OCI-LY7 (cell line): ENCODE measurements around the gene TRIM10.

Source experiments
- CTCF ChIP-seq: fragments of 200-600 bp; sonication (generic); conservative IDR thresholded peaks from 2 replicates; pipeline ENCODE4 v1.5.1; 2014; ENCODE audit warnings: mild to moderate bottlenecking, antibody characterized with exemption, low read length, moderate library complexity, mixed read lengths
- EZH2phosphoT487 ChIP-seq: fragments of 200-600 bp; sonication (generic); IDR thresholded peaks from 2 replicates; pipeline ENCODE4 v1.6.1; 2018; ENCODE audit warnings: low read depth, borderline replicate concordance, mild to moderate bottlenecking, mixed run types, antibody characterized with exemption, low read length, moderate library complexity, mixed read lengths

DNA sequence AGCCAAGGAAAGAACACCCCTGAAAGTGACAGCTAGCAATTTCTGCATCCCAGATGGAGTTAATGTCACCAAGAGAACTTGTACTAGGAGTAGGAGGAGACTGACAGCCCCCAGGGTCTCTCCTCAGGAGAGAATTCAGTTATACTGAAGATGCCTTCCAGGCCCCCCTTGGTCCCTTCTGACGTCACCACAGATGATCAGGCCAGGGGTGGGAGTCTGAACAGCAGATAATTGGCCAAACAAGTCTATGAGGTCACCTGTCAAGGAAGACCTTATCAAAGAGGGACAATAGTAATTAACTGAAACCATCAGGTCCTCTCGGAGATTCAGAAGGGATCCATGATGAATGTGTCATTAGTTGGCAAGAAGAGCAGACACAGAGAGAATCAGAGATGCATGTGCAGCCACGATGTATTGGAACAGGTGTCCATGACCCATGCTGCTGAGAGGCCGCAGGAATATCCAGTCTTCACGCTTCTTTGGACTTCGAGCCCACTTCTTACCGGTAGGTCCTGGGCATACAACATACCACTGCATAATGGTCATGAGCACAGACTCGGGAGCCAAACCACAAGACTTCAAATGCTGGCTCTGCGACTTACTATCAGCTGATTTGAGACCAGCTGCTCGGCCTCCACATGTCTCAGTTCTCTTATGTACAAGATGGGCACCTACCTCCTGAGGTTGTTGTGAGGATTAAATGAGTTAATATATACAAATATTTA lies 10.2 kb downstream of the TRIM10 start:
- TF ChIP-seq CTCF, result no peak
- TF ChIP-seq EZH2phosphoT487, result no peak
